NCI-H1092 (cell line): ENCODE data around the gene SMAD9.

ENCODE experiments used
- DNase-seq: peaks from one replicate; lab custom pipeline; 2025; lab: John Stamatoyannopoulos, UW

The SMAD9 gene

DNA sequence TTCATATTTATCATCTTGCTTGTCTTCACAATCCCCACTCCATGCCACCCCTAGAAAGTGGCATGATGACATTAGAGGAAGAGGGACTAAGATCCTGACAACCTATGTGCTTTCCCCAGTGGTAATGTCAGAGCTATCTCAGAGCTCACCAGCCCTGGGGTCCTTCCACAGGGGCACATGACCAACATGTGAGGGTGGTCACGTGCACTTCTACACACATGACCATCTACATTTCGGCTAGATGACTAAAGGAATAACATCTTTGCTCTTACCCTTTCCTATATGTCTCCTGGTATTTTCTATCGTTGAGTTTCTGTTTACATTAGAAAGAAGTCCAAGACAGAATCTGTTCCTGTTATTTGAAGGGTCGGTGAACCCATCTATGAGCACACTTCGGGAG, 54.8 kb downstream of the SMAD9 start:
- DNase-seq: no peak

GRCh38 chr13:36862722-36863121, 57.3 kb downstream of the SMAD9 start:
- no peak for DNase-seq

- no peak for DNase-seq
Measured at GRCh38 chr13:36862002-36862685, 57.9 kb downstream of the SMAD9 start.

DNA sequence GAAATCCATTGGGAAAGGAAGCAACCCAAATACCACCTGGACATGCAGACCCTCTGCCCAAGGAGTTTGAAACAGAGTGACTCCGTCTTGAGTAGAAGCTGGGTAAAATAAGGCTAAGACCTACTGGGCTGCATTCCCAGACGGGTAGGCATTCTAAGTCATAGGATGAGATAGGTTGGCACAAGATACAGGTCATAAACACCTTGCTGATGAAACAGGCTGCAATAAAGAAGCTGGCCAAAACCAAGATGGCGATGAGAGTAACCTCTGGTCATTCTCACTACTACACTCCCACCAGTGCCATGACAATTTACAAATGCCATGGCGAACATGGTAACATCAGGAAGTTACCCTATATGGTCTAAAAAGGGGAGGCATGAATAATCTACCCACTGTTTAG, 60.8 kb downstream of the SMAD9 start:
- no peak for DNase-seq

DNA sequence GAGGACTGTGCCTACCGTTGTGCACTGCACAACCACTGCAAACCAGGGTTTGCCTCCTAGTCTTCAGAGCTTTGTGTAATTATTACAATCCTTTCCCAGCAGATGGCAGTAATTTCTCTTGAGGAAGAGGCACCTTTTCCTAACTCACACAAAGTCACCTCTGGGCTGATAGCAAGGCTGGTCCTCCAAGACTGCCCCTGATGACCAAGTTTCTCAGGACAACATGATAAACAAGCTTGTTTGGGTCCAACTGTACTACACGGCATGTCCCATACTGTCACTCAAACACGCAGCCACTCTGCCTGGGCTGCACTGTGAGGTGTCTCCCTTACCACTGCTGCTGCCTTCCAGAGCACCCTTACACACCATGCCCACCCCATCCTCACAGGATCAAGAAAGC, 61.7 kb downstream of the SMAD9 start:
- peak; percentile 47 for DNase-seq

- DNase-seq: no peak
Measured at GRCh38 chr13:36857253-36857652, 62.8 kb downstream of the SMAD9 start.

- DNase-seq: no peak
Measured at GRCh38 chr13:36850790-36851438, 69.1 kb downstream of the SMAD9 start.

- no peak for DNase-seq
Measured at GRCh38 chr13:36848199-36848982, 71.6 kb downstream of the SMAD9 start.

DNA sequence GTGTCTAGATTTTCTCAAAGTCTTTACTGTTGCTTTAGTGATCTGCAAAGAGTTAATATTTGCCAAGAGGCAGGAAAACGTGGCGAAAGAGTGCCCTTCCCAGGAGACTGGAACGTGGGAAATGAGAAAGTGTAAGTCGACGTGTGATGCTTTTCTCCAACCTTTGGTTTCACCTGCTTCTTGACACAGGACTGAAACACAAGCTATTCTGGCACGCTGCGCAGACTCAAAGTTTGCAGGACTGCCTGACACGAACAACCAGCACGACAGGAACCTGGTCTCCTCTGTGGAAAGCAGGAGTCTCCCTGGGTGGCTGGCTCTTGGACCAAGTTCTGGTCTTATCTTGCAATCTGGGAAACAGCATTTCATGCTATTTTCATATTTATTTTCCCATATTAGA, 72.4 kb downstream of the SMAD9 start:
- DNase-seq: no peak

GRCh38 chr13:36841391-36841790, 78.6 kb downstream of the SMAD9 start:
- DNase-seq: no peak

- no peak for DNase-seq
Measured at GRCh38 chr13:36840718-36841250, 79.3 kb downstream of the SMAD9 start.

DNA sequence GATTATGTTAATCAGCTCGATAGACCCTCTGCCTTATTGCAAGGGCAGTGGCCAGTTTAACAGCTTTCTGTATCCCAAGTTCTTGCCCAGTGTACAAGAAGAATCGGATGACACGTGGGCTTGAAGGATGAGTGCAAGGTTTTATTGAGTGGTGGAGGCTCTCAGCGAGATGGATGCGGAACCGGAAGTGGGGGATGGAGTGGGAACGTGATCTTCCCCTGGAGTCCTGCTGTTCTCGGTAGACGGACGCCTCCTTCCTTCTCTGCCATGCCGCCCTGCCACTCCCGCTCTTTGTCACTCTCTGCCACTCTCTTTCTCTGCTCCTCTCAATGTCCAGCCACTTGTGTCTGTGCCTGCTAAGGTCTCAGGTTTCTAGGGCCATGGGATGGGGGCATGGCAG, 80.1 kb downstream of the SMAD9 start:
- no peak for DNase-seq

DNA sequence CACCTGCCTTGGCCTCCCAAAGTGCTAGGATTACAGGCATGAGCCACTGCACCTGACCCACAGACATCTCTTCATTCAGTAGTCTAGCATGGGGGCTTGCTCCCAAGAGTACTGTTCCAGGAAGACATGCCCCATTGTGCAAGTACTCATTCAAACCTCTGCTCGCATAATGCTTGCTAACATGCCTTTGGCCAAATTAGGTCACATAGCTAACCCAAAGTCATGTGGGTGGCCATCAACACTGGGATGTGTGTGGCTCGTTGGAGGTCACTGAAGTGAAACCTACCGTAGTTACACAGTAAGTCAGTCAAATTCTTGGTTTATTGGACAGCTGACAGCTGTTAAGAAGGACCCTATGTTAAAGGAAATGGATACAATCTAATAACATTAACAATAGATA, 80.8 kb downstream of the SMAD9 start:
- DNase-seq: no peak

DNA sequence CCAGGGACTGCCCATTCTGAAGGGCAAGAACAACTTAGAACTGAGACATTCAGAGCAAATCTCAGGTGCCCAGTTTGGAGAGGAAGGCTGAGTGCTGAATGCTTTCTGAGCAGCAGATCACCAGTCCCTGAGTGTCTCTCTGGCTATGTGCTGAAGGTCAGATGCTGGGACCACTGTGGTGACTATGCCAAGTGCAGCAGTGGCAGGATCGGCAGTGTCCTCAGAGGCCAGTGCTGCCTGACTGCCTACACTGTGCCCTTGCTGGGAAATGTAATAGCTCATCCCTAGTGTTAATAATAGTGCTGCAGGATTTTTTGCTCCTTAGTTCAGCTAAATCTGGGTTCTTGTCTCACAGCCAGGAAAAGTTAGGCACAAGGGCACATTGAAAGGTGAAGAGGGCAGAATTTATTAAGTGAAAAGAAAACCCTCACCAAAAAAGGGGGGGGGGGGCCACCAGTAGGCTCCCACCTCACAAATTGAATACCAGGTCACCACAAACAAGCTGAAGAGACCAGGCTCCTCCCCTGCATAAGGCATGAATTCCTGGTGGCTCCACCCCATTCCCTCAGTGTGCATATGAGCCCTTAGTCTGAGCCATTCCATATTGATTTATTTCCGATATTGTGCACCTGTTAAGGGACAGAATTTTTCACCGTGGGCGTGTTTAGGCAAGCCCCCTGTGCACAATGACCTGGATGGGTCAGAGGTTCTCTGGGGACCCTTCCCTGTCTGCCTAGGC, 82.5 kb downstream of the SMAD9 start:
- DNase-seq: no peak

GRCh38 chr13:36834299-36834698, 85.7 kb downstream of the SMAD9 start:
- DNase-seq: no peak

DNA sequence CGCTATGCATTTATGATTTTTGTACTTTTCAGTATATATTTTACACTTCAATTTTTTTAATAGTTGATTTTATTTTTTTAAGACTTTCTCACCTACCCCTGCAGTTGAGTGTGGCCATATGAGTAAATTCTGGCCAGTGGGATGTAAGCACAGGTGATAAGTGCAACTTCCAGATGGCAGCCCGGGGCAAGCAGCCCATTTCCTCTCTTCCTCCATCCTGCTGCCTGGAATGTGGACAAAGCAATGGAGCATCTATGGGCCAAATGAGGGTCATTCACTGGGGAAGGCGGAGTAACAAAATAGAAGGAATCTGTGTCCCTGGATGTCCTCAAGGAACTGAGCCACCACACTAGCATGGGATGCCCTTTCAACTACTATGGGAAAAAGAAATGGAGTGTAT, 88.7 kb downstream of the SMAD9 start:
- DNase-seq: no peak

- no peak for DNase-seq
Measured at GRCh38 chr13:36829753-36830152, 90.3 kb downstream of the SMAD9 start.

- no peak for DNase-seq
Measured at GRCh38 chr13:36822785-36823184, 97.3 kb downstream of the SMAD9 start.

DNA sequence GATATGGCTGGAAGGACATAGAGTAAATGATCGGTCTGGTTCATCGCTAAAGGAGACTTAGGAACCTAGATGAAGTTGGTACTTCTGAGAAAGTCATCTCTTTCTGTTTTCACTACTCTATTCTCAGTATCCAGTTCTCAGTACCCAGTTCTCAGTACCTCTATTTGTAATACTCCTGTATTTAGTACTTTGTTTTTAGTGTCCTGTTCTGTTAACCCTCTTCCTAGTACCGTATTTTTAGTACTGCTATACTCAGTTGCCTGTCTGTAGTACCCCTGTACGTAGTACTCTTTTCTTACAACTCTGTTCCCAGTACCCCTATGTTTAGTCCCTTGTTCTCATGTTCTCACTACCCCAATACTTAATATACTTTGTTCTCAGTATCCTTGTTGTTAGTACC, 99.8 kb downstream of the SMAD9 start:
- no peak for DNase-seq

DNA sequence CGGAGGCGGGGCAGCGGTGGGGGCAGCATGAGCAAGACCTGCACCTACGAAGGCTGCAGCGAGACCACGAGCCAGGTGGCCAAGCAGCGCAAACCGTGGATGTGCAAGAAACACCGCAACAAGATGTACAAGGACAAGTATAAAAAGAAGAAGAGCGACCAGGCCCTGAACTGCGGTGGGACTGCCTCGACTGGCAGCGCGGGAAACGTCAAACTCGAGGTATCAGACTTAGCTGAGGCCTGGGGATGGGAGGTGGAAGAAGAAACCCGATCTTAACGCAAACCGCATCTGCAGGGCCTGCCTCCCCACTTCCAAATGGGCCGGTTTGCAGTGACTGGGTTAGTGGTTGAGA, 100.3 kb downstream of the SMAD9 start:
- peak; percentile 5 for DNase-seq

- DNase-seq: peak; percentile 83
Measured at GRCh38 chr13:36818804-36819738, 101.0 kb downstream of the SMAD9 start, which contains the start of gene RFXAP. Gene RFXAP, plus strand, starts transcription at chr13:36819222. Its CDS starts 136 bp downstream, at chr13:36819358.
